ENCODE results near the gene AFMID. TPM values are rescaled to one million over a fixed set of nuclear protein-coding genes. Genes with fewer than 3 reads are reported as not detected.
A peak's percentile ranks its signal among the peaks of the same experiment; 100 is the strongest.

Gene AFMID
- total and polyA plus RNA-seq, 2 of the 13 experiments (the other 11 are each of a cell fraction or from before 2014, with no cell fraction given) = 249 to 270 TPM

GRCh38 chr17:78253946-78254672 is 66.9 kb downstream of the AFMID start (continued):
- no peak for TF ChIP-seq NR2F2 (IDR thresholded peaks at IDR 0.05; ENCODE audit: borderline replicate concordance, low read depth)
- 0 out of 2 replicates have a peak, but pooled peaks have one; percentile 83 for TF ChIP-seq TOE1 (CRISPR knock-in tag; IDR thresholded peaks at IDR 0.05)
- peak; percentile 96; the same call in 1 of the 2 replicates for TF ChIP-seq HES4 (CRISPR knock-in tag; IDR thresholded peaks at IDR 0.05; ENCODE audit: borderline replicate concordance)
- TF ChIP-seq ZNF460 (CRISPR knock-in tag; IDR thresholded peaks at IDR 0.05; ENCODE audit: borderline replicate concordance) = no peak
- 0 out of 2 replicates have a peak, but pooled peaks have one; percentile 68 for TF ChIP-seq SATB2 (CRISPR knock-in tag; IDR thresholded peaks at IDR 0.05)
- 0 out of 2 replicates have a peak, but pooled peaks have one; percentile 54 for TF ChIP-seq ZKSCAN5 (CRISPR knock-in tag; IDR thresholded peaks at IDR 0.05)
- TF ChIP-seq NFKB2 (CRISPR knock-in tag; IDR thresholded peaks at IDR 0.05; ENCODE audit: borderline replicate concordance) = peak; percentile 90; the same call in 1 of the 2 replicates
- no peak; the same call in 1 of the 2 replicates for TF ChIP-seq ZNF660 (CRISPR knock-in tag; IDR thresholded peaks at IDR 0.05; ENCODE audit: borderline replicate concordance, low read depth)
- peak; percentile 45; the same call in 1 of the 2 replicates for TF ChIP-seq FOXA3 (CRISPR knock-in tag; IDR thresholded peaks at IDR 0.05)
- TF ChIP-seq DMAP1 (CRISPR knock-in tag; IDR thresholded peaks at IDR 0.05) = peak; percentile 79
- TF ChIP-seq ZNF878 (CRISPR knock-in tag; IDR thresholded peaks at IDR 0.05) = no peak
- TF ChIP-seq ZMYM2 (CRISPR knock-in tag; IDR thresholded peaks at IDR 0.05) = no peak
- TF ChIP-seq RBM22 (optimal IDR thresholded peaks at IDR 0.05; ENCODE audit: low read length) = no peak
- TF ChIP-seq PHF8 (CRISPR knock-in tag; IDR thresholded peaks at IDR 0.05) = peak; percentile 97
- TF ChIP-seq ELK4 (CRISPR knock-in tag; IDR thresholded peaks at IDR 0.05; ENCODE audit: borderline replicate concordance) = peak; percentile 87; the same call in 1 of the 2 replicates
- no peak for TF ChIP-seq ZBTB37 (CRISPR knock-in tag; IDR thresholded peaks at IDR 0.05)
- peak; percentile 94 for TF ChIP-seq ZNF564 (CRISPR knock-in tag; IDR thresholded peaks at IDR 0.05)
- TF ChIP-seq KDM5A (IDR thresholded peaks at IDR 0.05; ENCODE audit: borderline replicate concordance, low read length) = no peak
- no peak; the same call in 1 of the 2 replicates for TF ChIP-seq ZNF121 (CRISPR knock-in tag; IDR thresholded peaks at IDR 0.05)
- TF ChIP-seq ZEB1 (IDR thresholded peaks at IDR 0.05; ENCODE audit: insufficient replicate concordance, low read depth) = no peak
- TF ChIP-seq MAFG (CRISPR knock-in tag; IDR thresholded peaks at IDR 0.05) = no peak
- no peak for TF ChIP-seq ATF5 (CRISPR knock-in tag; IDR thresholded peaks at IDR 0.05; ENCODE audit: low read depth)
- TF ChIP-seq MTA3 (CRISPR knock-in tag; IDR thresholded peaks at IDR 0.05) = no peak
- TF ChIP-seq CREM (IDR thresholded peaks at IDR 0.05) = peak; percentile 89
- TF ChIP-seq CREM (CRISPR knock-in tag; IDR thresholded peaks at IDR 0.05) = no peak
- TF ChIP-seq GLI4 (CRISPR knock-in tag; IDR thresholded peaks at IDR 0.05; ENCODE audit: borderline replicate concordance) = peak; percentile 95
- TF ChIP-seq KLF6 (CRISPR knock-in tag; IDR thresholded peaks at IDR 0.05) = 0 out of 2 replicates have a peak, but pooled peaks have one; percentile 79
- no peak for TF ChIP-seq ZNF530 (CRISPR knock-in tag; IDR thresholded peaks at IDR 0.05; ENCODE audit: low read depth)
- 0 out of 2 replicates have a peak, but pooled peaks have one; percentile 46 for TF ChIP-seq SP140L (CRISPR knock-in tag; IDR thresholded peaks at IDR 0.05; ENCODE audit: borderline replicate concordance)
- no peak for TF ChIP-seq MBNL3 (CRISPR knock-in tag; conservative IDR thresholded peaks at IDR 0.05)

Measured in HepG2 (cell line).